Measurements from ENCODE around the gene NOTCH2.
"Not testable (repeated sequence)": the region's sequence is repeated elsewhere in the genome, so short reads cannot be mapped to it uniquely, and the experiment has no call there.

The NOTCH2 gene

GRCh38 chr1:120048208-120048607, 21.3 kb downstream of the NOTCH2 start:
- peak; percentile 29 for DNase-seq

DNA sequence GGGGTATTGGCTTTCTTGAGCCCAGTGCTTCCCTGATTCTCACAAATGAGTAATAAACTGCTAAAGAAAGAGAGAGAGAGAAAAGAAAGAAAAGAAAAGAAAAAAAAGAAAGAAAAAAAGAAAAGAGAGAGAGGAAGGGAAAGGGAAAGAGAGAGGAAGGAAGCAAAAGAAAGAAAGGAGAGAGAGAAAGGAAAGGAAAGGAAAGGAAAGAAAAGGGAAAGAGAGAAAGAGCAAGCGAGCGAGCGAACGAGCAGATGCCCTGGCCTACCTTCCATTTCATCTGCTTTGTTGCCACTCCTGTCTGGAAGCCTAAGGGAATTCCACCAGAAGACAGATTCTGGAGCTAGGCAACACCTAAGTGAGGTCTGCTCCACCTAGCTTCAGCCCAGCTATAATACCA, 27.7 kb downstream of the NOTCH2 start:
- DNase-seq, result not testable (repeated sequence)

DNA sequence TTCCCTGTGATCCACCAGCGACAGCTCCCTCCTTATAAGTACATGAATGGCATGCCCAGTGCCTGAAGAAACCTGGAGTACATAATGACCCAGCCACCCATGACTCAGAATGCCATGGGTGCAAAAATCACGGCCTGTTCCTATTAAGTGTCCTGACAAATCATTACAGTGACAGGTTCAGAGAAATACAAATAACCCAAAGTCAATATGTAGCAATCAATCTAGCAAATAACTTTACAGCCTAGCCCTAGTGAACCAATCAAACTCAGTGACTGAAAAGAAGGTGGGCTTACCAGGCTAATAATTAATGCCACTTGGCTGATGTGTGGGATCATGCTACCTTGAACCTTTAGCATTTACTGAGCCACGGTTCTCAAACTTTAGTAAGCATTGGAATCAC, 37.2 kb downstream of the NOTCH2 start:
- DNase-seq, result not testable (repeated sequence)

GRCh38 chr1:120023791-120024190, 45.7 kb downstream of the NOTCH2 start:
- DNase-seq, result not testable (repeated sequence)

DNA sequence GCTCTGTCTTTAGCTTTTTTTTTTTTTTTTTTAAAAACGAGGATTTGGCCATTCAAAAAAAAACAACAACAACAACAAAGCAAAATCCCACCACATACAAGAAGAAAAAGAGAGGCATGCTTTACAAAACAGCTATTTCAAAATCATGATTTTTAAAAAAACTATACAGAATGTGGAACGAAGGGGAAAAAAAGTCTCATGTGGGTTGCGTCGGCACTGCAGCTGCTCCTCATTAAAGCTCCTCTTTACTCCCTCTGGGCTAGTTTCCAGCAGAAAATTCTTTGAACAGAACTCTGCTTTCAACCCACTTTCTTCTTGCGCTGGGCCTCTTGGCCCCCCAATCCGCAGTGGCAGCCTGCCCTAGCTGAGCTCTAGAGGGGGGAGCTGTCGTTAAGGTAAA, 54.5 kb downstream of the NOTCH2 start:
- DNase-seq, result not testable (repeated sequence)

- not testable (repeated sequence) for DNase-seq
Measured at GRCh38 chr1:120008320-120008719, 61.1 kb downstream of the NOTCH2 start.

DNA sequence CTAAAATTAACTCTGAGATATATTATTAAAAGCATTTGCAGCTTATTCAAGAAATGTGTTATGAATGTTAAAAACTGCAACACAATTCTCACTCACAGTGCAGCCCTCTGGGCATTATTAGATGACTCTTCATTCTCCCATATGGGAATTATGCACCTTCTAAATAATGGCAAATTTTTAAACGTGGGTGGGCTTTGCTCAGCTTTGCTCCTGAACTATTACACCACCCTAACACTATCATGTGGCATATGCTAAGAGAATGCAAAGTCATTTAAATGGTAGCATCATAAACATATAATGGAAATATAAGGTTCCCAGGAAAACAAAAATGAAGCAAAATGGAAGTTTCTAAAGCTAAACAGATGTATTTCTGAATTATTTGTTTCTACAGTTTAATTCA, 61.6 kb downstream of the NOTCH2 start:
- DNase-seq, result not testable (repeated sequence)

DNA sequence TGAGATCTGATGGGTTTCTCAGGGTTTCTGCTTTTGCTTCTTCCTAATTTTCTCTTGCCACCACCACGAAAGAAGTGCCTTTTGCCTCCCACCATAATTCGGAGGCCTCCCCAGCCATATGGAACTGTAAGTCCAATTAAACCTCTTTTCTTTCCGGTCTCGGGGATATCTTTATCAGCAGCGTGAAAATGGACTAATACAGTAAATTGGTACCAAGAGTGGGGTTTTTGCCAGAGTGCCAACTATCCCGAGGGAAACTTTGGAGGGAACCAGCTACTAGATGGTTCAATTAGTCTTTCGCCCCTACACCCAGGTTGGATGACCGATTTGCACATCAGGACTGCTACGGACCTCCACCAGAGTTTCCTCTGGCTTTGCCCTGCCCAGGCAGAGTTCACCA, 68.4 kb downstream of the NOTCH2 start:
- DNase-seq, result not testable (repeated sequence)

DNA sequence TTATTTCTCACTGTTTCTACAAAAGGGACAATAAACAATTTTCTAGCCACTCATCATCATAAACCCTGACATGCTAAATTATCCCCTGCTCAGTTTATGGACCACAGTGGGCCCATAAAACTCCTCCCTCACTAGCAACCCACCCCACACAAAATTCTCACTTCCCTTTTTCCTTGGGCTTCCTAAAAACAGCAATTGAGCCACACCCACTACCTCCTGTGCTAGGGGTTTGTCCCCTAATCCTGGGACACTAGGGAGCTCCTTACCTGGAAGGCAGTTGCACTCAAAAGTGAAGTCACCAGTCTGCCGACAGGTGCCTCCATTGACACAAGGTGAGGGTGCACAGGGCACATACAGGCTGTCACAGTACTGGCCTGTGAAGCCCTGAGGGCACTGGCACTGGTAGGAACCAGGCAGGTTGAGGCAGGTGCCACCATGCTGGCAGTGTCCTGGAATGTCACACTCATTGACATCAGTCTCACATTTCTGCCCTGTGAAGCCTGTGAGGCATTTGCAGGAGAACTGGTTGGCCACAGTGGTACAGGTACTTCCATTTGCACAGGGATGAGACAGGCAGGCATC, 72.6 kb downstream of the NOTCH2 start:
- DNase-seq, result not testable (repeated sequence)

GRCh38 chr1:119995975-119996374, 73.5 kb downstream of the NOTCH2 start:
- not testable (repeated sequence) for DNase-seq

DNA sequence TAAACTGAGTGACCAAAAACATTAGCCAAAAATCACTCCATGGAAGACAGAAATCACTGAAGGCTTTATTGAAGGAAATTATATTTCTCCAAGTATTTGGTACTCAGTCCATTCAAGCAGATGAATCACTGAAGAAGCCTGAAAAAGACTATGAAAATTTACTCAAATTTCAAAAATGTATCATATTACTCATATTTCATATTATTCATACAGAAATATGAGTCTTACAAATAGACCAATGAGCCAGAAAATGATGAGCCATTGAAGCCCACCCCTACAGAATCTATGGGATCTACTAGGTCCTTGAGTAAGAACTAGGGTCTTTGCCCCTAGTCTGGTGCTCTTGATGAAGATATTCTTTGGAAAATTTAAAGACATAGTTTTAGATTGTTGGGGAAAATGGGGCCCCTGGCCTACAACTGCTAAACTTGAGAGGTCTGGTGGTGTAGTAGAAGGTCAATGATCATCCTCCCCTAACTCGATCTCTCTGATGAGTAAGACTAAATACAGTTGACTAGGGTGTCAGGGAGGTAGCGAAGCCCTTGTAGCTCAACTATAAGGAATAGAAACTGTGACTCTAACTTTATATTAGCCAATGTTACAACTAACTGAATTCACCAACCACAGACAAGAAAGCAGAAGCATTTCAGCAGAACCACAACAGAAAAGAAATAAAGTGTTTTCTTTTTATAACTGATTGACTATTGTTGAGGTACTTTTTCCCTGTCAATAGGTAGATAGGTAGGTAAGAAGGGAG, 81.0 kb downstream of the NOTCH2 start:
- peak; percentile 18 for DNase-seq

- DNase-seq, result no peak
Measured at GRCh38 chr1:119987686-119988085, 81.8 kb downstream of the NOTCH2 start.

- DNase-seq, result peak; percentile 96
Measured at GRCh38 chr1:119987112-119987511, 82.3 kb downstream of the NOTCH2 start.

DNA sequence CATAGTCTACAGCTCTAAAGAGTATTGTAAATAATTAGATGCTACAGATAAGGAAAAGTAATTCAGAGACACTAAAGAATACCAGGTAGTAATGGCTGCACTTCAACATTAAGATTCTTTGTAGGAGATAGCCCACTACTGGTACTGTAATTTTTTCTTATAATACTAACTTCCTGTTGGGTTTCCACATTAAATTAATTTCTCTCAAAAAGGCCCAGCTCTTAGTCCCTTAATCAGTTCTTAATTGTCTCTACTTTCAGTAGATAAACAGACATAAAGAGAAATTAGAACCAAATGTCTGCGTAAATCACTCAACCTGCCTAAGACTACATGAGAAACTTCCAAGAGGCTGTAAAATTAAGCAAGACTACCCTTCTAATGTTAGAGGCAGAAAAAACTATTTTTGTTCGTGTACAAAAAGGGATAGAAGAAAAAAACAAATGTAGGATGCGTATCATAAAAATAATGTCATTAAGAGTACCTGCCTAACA, 83.4 kb downstream of the NOTCH2 start:
- no peak for DNase-seq

- DNase-seq, result no peak
Measured at GRCh38 chr1:119984771-119985170, 84.7 kb downstream of the NOTCH2 start.

- DNase-seq, result peak; percentile 49
Measured at GRCh38 chr1:119981986-119982815, 87.3 kb downstream of the NOTCH2 start.

DNA sequence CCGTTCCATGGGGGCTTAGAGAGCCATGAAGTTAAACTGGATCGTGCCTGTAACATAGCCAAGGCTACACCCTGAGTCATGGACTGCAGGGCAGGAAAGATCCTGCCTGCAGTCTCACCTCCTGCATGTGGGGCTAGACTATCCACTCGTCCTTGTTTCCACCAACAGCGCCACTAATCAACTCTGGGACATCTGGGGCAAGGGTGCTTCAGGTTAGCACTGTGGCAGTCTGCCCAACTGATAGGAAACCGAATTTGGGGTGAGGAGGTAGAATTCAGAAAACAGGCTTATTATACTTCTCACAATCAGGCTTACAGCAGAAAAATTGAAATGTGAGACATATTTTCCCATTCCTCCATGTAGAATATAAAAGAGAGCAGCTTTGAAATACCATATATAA, 88.0 kb downstream of the NOTCH2 start:
- no peak for DNase-seq

- DNase-seq, result no peak
Measured at GRCh38 chr1:119978018-119978505, 91.4 kb downstream of the NOTCH2 start.

DNA sequence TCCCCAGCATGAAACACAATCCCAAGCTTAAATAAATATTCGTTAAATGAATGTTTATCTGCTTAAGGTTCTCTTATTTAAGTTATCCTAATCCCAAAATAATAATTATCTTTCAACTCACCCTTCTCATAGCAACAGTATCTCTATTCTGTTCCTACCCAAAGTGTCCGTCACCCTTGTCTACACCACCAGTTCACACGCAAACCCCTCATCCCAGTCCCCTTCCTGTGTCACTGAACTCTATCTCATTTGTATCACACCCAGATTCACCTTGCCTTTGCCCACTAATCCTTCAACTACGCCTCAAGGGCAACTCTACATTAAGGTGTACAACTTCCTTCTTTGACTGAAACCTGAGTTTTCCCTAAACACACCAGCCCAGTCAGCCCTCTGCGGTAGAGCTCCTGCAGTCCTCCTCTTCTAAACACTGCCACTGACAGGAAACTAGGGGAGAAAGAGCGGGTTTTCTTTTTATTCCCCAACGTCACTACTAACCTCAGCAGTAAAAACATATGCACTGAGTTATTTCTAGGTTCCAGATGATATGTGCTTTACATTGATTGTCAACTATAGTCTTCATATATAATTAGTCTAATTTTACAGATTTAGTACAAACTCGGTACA, 92.2 kb downstream of the NOTCH2 start:
- not testable (repeated sequence) for DNase-seq

DNA sequence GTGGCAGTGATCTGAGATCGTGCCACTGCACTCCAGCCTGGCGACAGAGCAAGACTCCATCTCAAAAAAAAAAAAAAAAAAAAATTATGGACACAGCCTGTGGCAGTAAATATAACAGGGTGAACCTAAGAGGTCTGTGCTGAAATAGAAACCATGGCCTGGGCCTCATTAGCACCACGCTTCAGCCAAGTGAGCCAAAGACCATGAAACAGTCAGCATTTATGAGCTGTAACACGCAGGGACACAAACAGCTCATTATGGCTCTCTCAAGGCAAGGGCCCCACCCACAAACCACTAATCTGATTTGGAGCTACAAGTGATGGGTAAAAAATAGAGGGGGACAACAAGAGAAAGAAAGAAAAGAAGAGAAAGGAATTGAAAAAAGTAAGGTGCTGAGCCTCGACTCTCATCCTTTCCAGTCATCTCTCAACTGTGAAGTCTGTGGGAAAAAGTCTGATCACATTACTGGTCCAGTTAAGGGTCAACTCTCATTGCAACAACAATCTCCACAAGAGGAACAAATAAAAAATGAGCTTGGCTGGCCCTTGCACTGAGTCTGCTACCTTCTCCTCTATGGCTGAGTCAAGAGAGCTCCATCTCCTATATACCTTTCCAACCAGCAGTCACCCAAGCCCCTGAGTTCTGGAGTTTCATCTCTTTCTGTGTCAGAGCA, 93.7 kb downstream of the NOTCH2 start:
- not testable (repeated sequence) for DNase-seq

DNA sequence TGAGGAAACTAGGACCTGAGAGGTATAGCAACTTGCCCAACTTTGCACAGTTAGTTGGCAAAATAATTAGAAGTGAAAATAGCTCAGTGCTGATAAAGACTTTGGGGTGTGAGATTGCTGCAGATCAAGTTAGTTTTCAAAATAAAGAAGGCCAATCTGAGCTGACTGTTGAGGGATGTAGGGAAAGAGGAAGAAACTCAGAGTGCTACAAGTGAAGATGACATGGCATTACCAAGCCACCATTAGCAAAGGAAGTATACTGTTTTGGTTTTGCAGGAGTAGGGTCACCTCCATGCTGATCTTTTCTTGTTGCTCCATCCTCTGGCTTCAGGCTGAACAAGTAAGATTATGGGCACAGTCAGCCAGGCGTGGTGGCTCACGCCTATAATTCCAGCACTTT, 94.5 kb downstream of the NOTCH2 start:
- DNase-seq, result no peak

GRCh38 chr1:119974013-119974412, 95.4 kb downstream of the NOTCH2 start:
- DNase-seq, result no peak
